Type B pancreatic cell (in vitro differentiated cells): Measurements from ENCODE around the gene SSBP3. TPM values are rescaled to one million over a fixed set of nuclear protein-coding genes. Genes with fewer than 3 reads are reported as not detected.

Experiments
- DNase-seq: peaks from one replicate; pipeline ENCODE4 v3.0.0; 2021; ENCODE audit warnings: mixed read lengths; ENCODE audit not compliant: unreplicated experiment; ENCODE audit errors: extremely low spot score
- H3K27ac Mint-ChIP-seq: 2 replicates; pipeline ENCODE4 v1.8.0; 2021; ENCODE audit warnings: mild to moderate bottlenecking, mixed read lengths
- H3K27me3 Mint-ChIP-seq: 2 replicates; pipeline ENCODE4 v1.8.0; 2021; ENCODE audit warnings: mixed read lengths
- H3K36me3 Mint-ChIP-seq: 2 replicates; pipeline ENCODE4 v1.8.0; 2021; ENCODE audit warnings: mixed read lengths
- H3K4me1 Mint-ChIP-seq: one replicate; pipeline ENCODE4 v1.8.0; 2021; ENCODE audit warnings: mixed read lengths; ENCODE audit not compliant: unreplicated experiment
- H3K4me3 Mint-ChIP-seq: 2 replicates; pipeline ENCODE4 v1.8.0; 2021; ENCODE audit warnings: mild to moderate bottlenecking, mixed read lengths
- H3K9me3 Mint-ChIP-seq: 2 replicates; pipeline ENCODE4 v1.8.0; 2021; ENCODE audit warnings: mixed read lengths
- total RNA-seq: library from RNA; stranded (reverse); gene quantifications from 2 replicates; pipeline ENCODE4 v1.2.1, GENCODE V29; 2021; ENCODE audit warnings: low replicate concordance
- TF ChIP-seq, protein P1 (sequence below): fragments of 200-600 bp; sonication (generic); conservative IDR thresholded peaks from 2 replicates; pipeline ENCODE4 v1.5.0; 2021; ENCODE audit warnings: antibody characterized with exemption, mild to moderate bottlenecking

Gene SSBP3
- total RNA-seq, 1 donor from 2014 or later = 129 TPM

DNA sequence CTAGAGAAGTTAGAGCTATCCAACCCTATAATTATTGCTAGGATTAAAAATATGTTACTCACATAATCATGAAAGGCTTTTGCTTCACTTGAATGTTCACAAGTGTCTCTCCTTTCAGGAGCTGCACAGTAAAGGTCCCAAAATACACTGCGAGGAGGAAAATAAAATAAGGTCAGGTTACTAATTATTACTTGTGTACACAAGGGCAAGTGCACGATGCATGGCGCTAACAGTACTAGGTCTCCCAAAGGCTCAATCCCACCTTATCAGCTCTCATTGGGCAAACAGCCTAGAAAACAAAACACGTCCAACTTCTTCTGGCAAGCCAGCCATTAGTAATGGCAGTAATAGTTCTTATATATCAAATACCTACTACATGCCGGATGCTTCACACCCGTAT lies 4.4 kb downstream of the SSBP3 start:
- TF ChIP-seq, protein P1, sequence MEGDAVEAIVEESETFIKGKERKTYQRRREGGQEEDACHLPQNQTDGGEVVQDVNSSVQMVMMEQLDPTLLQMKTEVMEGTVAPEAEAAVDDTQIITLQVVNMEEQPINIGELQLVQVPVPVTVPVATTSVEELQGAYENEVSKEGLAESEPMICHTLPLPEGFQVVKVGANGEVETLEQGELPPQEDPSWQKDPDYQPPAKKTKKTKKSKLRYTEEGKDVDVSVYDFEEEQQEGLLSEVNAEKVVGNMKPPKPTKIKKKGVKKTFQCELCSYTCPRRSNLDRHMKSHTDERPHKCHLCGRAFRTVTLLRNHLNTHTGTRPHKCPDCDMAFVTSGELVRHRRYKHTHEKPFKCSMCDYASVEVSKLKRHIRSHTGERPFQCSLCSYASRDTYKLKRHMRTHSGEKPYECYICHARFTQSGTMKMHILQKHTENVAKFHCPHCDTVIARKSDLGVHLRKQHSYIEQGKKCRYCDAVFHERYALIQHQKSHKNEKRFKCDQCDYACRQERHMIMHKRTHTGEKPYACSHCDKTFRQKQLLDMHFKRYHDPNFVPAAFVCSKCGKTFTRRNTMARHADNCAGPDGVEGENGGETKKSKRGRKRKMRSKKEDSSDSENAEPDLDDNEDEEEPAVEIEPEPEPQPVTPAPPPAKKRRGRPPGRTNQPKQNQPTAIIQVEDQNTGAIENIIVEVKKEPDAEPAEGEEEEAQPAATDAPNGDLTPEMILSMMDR = no peak
- no peak overlapping the region for H3K27ac Mint-ChIP-seq
- peaks cover 62% of the 10 kb centered on the region for H3K36me3 Mint-ChIP-seq
- peaks cover 77% of the 10 kb centered on the region for H3K4me1 Mint-ChIP-seq
- no peaks in the 10 kb centered on the region for H3K27me3 Mint-ChIP-seq
- H3K9me3 Mint-ChIP-seq = no peaks in the 10 kb centered on the region
- DNase-seq = no peak
- H3K4me3 Mint-ChIP-seq = peak overlapping the region; percentile 34

DNA sequence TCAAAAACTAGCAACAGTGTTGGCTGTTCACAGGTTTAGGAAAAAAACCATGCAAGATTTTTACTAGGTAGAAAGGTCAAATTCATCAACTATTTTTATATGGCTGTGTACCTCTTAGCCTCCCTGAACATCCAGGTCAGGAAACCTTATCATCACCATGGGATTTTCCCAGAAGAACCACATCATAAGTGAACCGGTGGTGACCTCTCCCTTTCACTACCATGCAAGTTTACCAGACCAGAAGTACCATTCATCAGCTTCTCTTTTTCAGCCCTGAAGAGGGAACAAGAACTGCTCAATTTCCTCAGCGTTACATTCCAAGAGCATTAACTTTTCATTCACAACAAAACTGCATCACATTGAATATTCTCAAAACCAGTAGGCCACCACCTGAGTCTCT lies 5.9 kb downstream of the SSBP3 start:
- H3K4me1 Mint-ChIP-seq = peaks cover 85% of the 10 kb centered on the region
- no peak overlapping the region for H3K4me3 Mint-ChIP-seq

DNA sequence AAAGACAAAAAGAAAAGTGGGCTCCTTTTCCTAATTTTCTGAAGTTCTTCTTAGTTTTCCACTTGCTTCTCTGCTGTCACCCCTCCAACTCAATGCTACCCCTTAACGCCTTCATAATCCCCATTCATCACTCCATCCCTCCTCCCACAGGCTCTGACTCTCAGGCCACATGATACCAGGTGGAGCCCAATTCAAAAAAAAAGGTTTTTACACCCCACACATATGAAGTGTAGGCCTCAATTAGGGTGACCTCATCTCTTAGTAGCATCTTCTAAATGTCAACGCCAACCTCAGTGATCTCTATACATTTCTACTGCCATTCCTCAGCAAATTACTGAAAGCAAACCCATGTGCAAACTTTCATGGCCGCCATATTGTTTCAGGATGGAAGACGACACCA lies 6.4 kb downstream of the SSBP3 start:
- Mint-ChIP-seq H3K27ac (no peak overlapping the region), H3K4me1 (peaks cover 85% of the 10 kb centered on the region)

More for the DNA sequence above, 5.9 kb downstream of the SSBP3 start:
- H3K27me3 Mint-ChIP-seq = no peaks in the 10 kb centered on the region
- H3K36me3 Mint-ChIP-seq = peaks cover 68% of the 10 kb centered on the region
- H3K9me3 Mint-ChIP-seq = no peaks in the 10 kb centered on the region
- H3K27ac Mint-ChIP-seq = no peak overlapping the region
- TF ChIP-seq, protein P1 = no peak
- DNase-seq = no peak

DNA sequence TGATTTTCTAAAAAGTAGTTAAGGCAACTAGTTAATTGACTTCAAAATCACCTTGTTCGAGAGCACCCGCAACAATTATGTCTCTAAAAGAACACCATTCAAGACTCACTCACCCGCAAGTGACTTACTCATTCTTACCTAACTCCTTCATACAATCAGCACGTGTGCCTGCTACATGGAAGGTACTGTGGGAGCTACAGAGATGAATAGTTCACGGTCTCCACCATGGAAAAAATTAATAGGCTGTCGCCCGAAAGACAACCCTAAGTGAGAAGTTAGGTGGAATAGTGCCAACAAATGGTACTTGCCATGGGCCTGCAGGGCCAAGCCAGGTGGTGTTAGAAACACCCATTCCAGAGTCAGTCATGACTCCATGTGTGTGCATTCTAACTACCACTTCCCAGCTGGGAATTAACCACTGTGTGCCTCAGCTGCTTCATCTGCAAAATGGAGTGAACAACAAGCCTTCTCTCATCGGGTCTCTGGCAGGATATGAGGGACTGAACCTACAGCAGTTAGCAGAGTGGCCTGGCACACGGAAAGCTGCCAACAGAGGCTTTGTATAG lies 7.1 kb downstream of the SSBP3 start:
- peaks cover 66% of the 10 kb centered on the region for H3K36me3 Mint-ChIP-seq
- peaks cover 79% of the 10 kb centered on the region for H3K4me1 Mint-ChIP-seq

More for the DNA sequence above, 6.4 kb downstream of the SSBP3 start:
- TF ChIP-seq, protein P1 = no peak
- H3K4me3 Mint-ChIP-seq = peak overlapping the region; percentile 2
- DNase-seq = no peak
- no peaks in the 10 kb centered on the region for H3K27me3 Mint-ChIP-seq
- H3K36me3 Mint-ChIP-seq = peaks cover 68% of the 10 kb centered on the region
- no peaks in the 10 kb centered on the region for H3K9me3 Mint-ChIP-seq

DNA sequence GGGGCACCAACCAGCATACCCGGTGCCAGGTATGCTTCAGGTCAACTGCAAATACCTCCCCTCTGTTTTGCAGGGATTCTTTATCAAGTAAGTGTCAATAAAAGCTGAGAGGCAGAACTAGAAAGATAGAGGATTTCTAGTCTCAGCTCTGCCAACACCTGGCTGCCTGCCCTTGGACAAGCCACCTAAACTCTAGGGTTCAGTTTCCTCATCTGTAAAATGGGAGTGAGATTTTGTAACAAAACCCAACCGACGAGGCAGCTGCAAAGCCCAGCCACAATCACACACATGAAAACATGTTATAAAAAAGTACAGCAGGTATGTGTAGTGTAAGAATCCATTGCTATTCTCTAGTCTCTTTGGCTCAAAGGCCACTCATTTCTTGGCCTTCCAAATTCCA lies 8.2 kb downstream of the SSBP3 start:
- Mint-ChIP-seq H3K27ac (peak overlapping the region; percentile 51), H3K9me3 (no peaks in the 10 kb centered on the region)

More for the DNA sequence above, 7.1 kb downstream of the SSBP3 start:
- no peak overlapping the region for H3K27ac Mint-ChIP-seq
- no peak for DNase-seq
- H3K27me3 Mint-ChIP-seq = no peaks in the 10 kb centered on the region
- H3K9me3 Mint-ChIP-seq = no peaks in the 10 kb centered on the region
- H3K4me3 Mint-ChIP-seq = no peak overlapping the region
- TF ChIP-seq, protein P1 = no peak

More for the DNA sequence above, 8.2 kb downstream of the SSBP3 start:
- no peak for DNase-seq
- peaks cover 59% of the 10 kb centered on the region for H3K36me3 Mint-ChIP-seq
- TF ChIP-seq, protein P1 = no peak
- no peak overlapping the region for H3K4me3 Mint-ChIP-seq
- peaks cover 69% of the 10 kb centered on the region for H3K4me1 Mint-ChIP-seq
- H3K27me3 Mint-ChIP-seq = no peaks in the 10 kb centered on the region
